Liver (tissue), 9 donors: ENCODE measurements around the gene TAF9. TPM values are rescaled to one million over a fixed set of nuclear protein-coding genes. Genes with fewer than 3 reads are reported as not detected.

Experiments used
- DNase-seq: peaks from one replicate; pipeline ENCODE4 v3.0.0-alpha.2; 2017; ENCODE audit warnings: low spot score
- H3K27ac ChIP-seq, 2 donors: one replicate each; pipeline ENCODE4 v1.7.0; 2013; ENCODE audit warnings: inconsistent platforms in 2 of 2, low read length in 2 of 2, control low read depth in 1 of 2, low read depth in 1 of 2, mild to moderate bottlenecking in 1 of 2
- H3K27me3 ChIP-seq, 4 donors: one replicate each; pipeline versions ENCODE4 v1.6.1 to v1.7.0; 2013; ENCODE audit warnings: low read length in 3 of 4, inconsistent platforms in 1 of 4, mild to moderate bottlenecking in 1 of 4, moderate library complexity in 1 of 4; ENCODE audit not compliant: control insufficient read depth in 4 of 4, insufficient read depth in 4 of 4
- H3K36me3 ChIP-seq, 4 donors: one replicate each; pipeline versions ENCODE4 v1.6.1 to v1.7.0; 2013; ENCODE audit warnings: low read length in 3 of 4, mild to moderate bottlenecking in 3 of 4, low read depth in 1 of 4, moderate library complexity in 1 of 4; ENCODE audit not compliant: control insufficient read depth in 4 of 4, insufficient read depth in 3 of 4
- H3K4me1 ChIP-seq, 4 donors: one replicate each; pipeline versions ENCODE4 v1.6.1 to v1.7.0; 2013; ENCODE audit warnings: low read length in 3 of 4, mild to moderate bottlenecking in 3 of 4, moderate library complexity in 1 of 4; ENCODE audit not compliant: control insufficient read depth in 4 of 4, insufficient read depth in 4 of 4
- H3K4me3 ChIP-seq, 3 donors: one replicate each; pipeline versions ENCODE4 v1.6.1 to v1.7.0; 2013; ENCODE audit warnings: low read length in 3 of 3, control low read depth in 1 of 3, low read depth in 1 of 3, mild to moderate bottlenecking in 1 of 3
- H3K9ac ChIP-seq, 2 donors: one replicate each; pipeline ENCODE4 v1.7.0; 2013; ENCODE audit warnings: low read length in 2 of 2, mild to moderate bottlenecking in 2 of 2, moderate library complexity in 2 of 2, control low read depth in 1 of 2, low read depth in 1 of 2
- H3K9me3 ChIP-seq, 4 donors: one replicate each; pipeline versions ENCODE4 v1.6.1 to v1.7.0; 2013; ENCODE audit warnings: low read length in 3 of 4; ENCODE audit not compliant: control insufficient read depth in 4 of 4
- ATF3 ChIP-seq: IDR thresholded peaks from 2 replicates; pipeline ENCODE4 v1.6.1; 2016; ENCODE audit warnings: antibody characterized with exemption
- CTCF ChIP-seq: fragments of 150-350 bp; IDR thresholded peaks from 2 replicates; pipeline ENCODE4 v1.5.1; 2017; ENCODE audit warnings: improper control_type of control experiment, low read depth, low read length; ENCODE audit not compliant: missing input control
- EGR1 ChIP-seq, 2 donors: IDR thresholded peaks; 2 replicates each; pipeline ENCODE4 v1.6.1; 2016 to 2018; ENCODE audit warnings: antibody characterized with exemption in 2 of 2, low read depth in 2 of 2
- FOXA1 ChIP-seq: IDR thresholded peaks from 2 replicates; pipeline ENCODE4 v1.6.1; 2016; ENCODE audit warnings: antibody characterized with exemption
- FOXA2 ChIP-seq: IDR thresholded peaks from 2 replicates; pipeline ENCODE4 v1.6.1; 2016; ENCODE audit warnings: antibody characterized with exemption
- GABPA ChIP-seq, 2 donors: IDR thresholded peaks in 1 of 2; conservative IDR thresholded peaks in 1 of 2; 2 replicates each; pipeline ENCODE4 v1.6.1; 2016; ENCODE audit warnings: antibody characterized with exemption in 2 of 2, mild to moderate bottlenecking in 1 of 2, moderate library complexity in 1 of 2
- HNF4A ChIP-seq, 2 donors: conservative IDR thresholded peaks; 2 replicates each; pipeline ENCODE4 v1.6.1; 2016; ENCODE audit warnings: antibody characterized with exemption in 2 of 2, mild to moderate bottlenecking in 2 of 2
- HNF4G ChIP-seq: IDR thresholded peaks from 2 replicates; pipeline ENCODE4 v1.6.1; 2016; ENCODE audit warnings: antibody characterized with exemption
- JUND ChIP-seq, 2 donors: IDR thresholded peaks; 2 replicates each; pipeline ENCODE4 v1.6.1; 2016; ENCODE audit warnings: antibody characterized with exemption in 2 of 2
- MAX ChIP-seq: IDR thresholded peaks from 2 replicates; pipeline ENCODE4 v1.6.1; 2016; ENCODE audit warnings: antibody characterized with exemption
- NR2F2 ChIP-seq: IDR thresholded peaks from 2 replicates; pipeline ENCODE4 v1.6.1; 2016; ENCODE audit warnings: antibody characterized with exemption
- RAD21 ChIP-seq, 2 donors: IDR thresholded peaks; 2 replicates each; pipeline ENCODE4 v1.6.1; 2016; ENCODE audit warnings: antibody characterized with exemption in 2 of 2, mild to moderate bottlenecking in 2 of 2
- REST ChIP-seq: IDR thresholded peaks from 2 replicates; pipeline ENCODE4 v1.6.1; 2016; ENCODE audit warnings: antibody characterized with exemption, mild to moderate bottlenecking
- RXRA ChIP-seq, 2 donors: IDR thresholded peaks; 2 replicates each; pipeline ENCODE4 v1.6.1; 2017 to 2018; ENCODE audit warnings: antibody characterized with exemption in 2 of 2, mild to moderate bottlenecking in 1 of 2
- SP1 ChIP-seq: IDR thresholded peaks from 2 replicates; pipeline ENCODE4 v1.6.1; 2018; ENCODE audit warnings: antibody characterized with exemption, mild to moderate bottlenecking
- TAF1 ChIP-seq: conservative IDR thresholded peaks from 2 replicates; pipeline ENCODE4 v1.6.1; 2016; ENCODE audit warnings: antibody characterized with exemption, mild to moderate bottlenecking
- YY1 ChIP-seq: IDR thresholded peaks from 2 replicates; pipeline ENCODE4 v1.6.1; 2016; ENCODE audit warnings: antibody characterized with exemption, mild to moderate bottlenecking
- ZBTB33 ChIP-seq: IDR thresholded peaks from 2 replicates; pipeline ENCODE4 v1.6.1; 2016; ENCODE audit warnings: antibody characterized with exemption
- WGBS: extraction: QIAGEN DNeasy Blood & Tissue Kit; methylation state at CpG from one replicate; pipeline ENCODE4 v1.1.7; 2013; 5-methylcytosine and 5-hydroxymethylcytosine counted together
- polyA plus RNA-seq, 2 donors: library from polyadenylated mRNA; stranded (reverse) in 1 of 2; unstranded in 1 of 2; fragments of 200-250 nt in 1 of 2; fragments of >200 nt in 1 of 2; fragmentation: Nextera tagmentation in 1 of 2; extraction: Ambion mirVana in 1 of 2; gene quantifications; one replicate each; pipeline versions ENCODE4 v1.2.1 to v1.2.3, GENCODE V29; 2013 to 2015
- total RNA-seq, 2 donors: library from RNA; depleted of rRNA; stranded (reverse); fragments of >200 nt; gene quantifications; one replicate each; pipeline ENCODE4 v1.2.3, GENCODE V29; 2014
- donor health status: healthy.
- donor health status: healthy.
- donor health status: healthy.
- donor health status: healthy.
- donor health status: healthy.

The TAF9 gene
- total and polyA plus RNA-seq, 4 donors, result 27.3 to 51.5 (median 34.7) TPM

GRCh38 chr5:69367697-69368279 is 1.5 kb downstream of the TAF9 start:
- no peaks in the 10 kb centered on the region for H3K9me3 ChIP-seq
- TF ChIP-seq YY1 (no peak), CTCF (no peak), ATF3 (no peak), TAF1 (no peak), HNF4A (conservative IDR thresholded peaks at IDR 0.05) (no peak), ZBTB33 (no peak), MAX (no peak), HNF4G (no peak), RXRA (IDR thresholded peaks at IDR 0.05) (no peak), EGR1 (IDR thresholded peaks at IDR 0.05; ENCODE audit: low read depth in 2 of 2) (no peak), GABPA (IDR thresholded peaks at IDR 0.05 in 1 of 2, conservative IDR thresholded peaks at IDR 0.05 in 1 of 2) (no peak), FOXA1 (no peak), RAD21 (IDR thresholded peaks at IDR 0.05) (no peak), JUND (IDR thresholded peaks at IDR 0.05) (no peak), FOXA2 (no peak), REST (no peak), SP1 (no peak), NR2F2 (no peak)
- DNase-seq, result no peak
- no peaks in the 10 kb centered on the region for H3K27me3 ChIP-seq
- H3K27ac ChIP-seq, result no peak overlapping the region
- peak overlapping the region in 1 of 3 donors; percentile 82 for H3K4me3 ChIP-seq
- WGBS, result 95% methylated on average over 11 of the region's 11 CpGs
- H3K36me3 ChIP-seq, result peaks cover 6 to 26% (median 18%) of the 10 kb centered on the region in 4 donors
- H3K9ac ChIP-seq, result peak overlapping the region in 1 of 2 donors; percentile 96
- H3K4me1 ChIP-seq, result peaks cover 0 to 22% (median 17%) of the 10 kb centered on the region in 4 donors
